B cell (primary cell): ENCODE measurements around the gene NUAK2. TPM values are rescaled to one million over a fixed set of nuclear protein-coding genes. Genes with fewer than 3 reads are reported as not detected.

Experiments used
- ATAC-seq: fragments of 200-7000 bp; cut with Tn5 transposase; one replicate; pipeline ENCODE4 v1.10.0; 2021; ENCODE audit warnings: low read depth, mild to moderate bottlenecking, moderate number of reproducible peaks, moderate library complexity
- CTCF ChIA-PET: fragments of 350-600 bp; sonication (Branson Sonifier 250); formaldehyde crosslinking; loops from one replicate; lab custom pipeline; 2021; ENCODE audit warnings: antibody characterized with exemption, inconsistent platforms; lab: Charles Lee
- POLR2A ChIA-PET: fragments of 350-600 bp; sonication (Branson Sonifier 250); formaldehyde crosslinking; loops from one replicate; lab custom pipeline; 2021; ENCODE audit warnings: antibody characterized with exemption; lab: Charles Lee
- DNase-seq: peaks from one replicate; pipeline ENCODE4 v3.0.0; 2013
- H2AFZ ChIP-seq: 2 replicates; pipeline ENCODE4 v1.6.1; 2012; ENCODE audit warnings: mild to moderate bottlenecking, low read depth, low read length; ENCODE audit not compliant: insufficient read depth, poor library complexity, severe bottlenecking
- H3K27ac ChIP-seq, 2 donors: 1 replicate in 1 of 2; 2 replicates in 1 of 2; pipeline ENCODE4 v1.5.1; 2012 to 2013; ENCODE audit warnings: low read length in 2 of 2, mild to moderate bottlenecking in 2 of 2, moderate library complexity in 1 of 2
- H3K27me3 ChIP-seq, 4 experiments: fragments of 200-600 bp in 1 of 4; sonication (generic) in 1 of 4; replicated peaks in 1 of 4; 1 replicate in 2 of 4; 2 replicates in 2 of 4; pipeline versions ENCODE4 v1.6.1 to v1.7.0; 2013 to 2016; ENCODE audit warnings: low read length in 3 of 4, mild to moderate bottlenecking in 2 of 4, mixed read lengths in 1 of 4, moderate library complexity in 1 of 4; ENCODE audit not compliant: insufficient read depth in 4 of 4, control insufficient read depth in 3 of 4; ENCODE audit errors: control extremely low read depth in 1 of 4
- H3K36me3 ChIP-seq, 2 experiments: replicated peaks in 1 of 2; 1 replicate in 1 of 2; 2 replicates in 1 of 2; pipeline versions ENCODE4 v1.6.1 to v1.7.1; 2013; ENCODE audit warnings: low read length in 1 of 2; ENCODE audit not compliant: insufficient read depth in 2 of 2, control insufficient read depth in 1 of 2; ENCODE audit errors: control extremely low read depth in 1 of 2, extremely low read depth in 1 of 2
- H3K4me1 ChIP-seq, 2 donors: fragments of 200-600 bp in 1 of 2; sonication (generic) in 1 of 2; 1 replicate in 1 of 2; 2 replicates in 1 of 2; pipeline versions ENCODE4 v1.5.1 to v1.6.1; 2013 to 2017; ENCODE audit warnings: low read length in 2 of 2; ENCODE audit not compliant: control insufficient read depth in 2 of 2, insufficient read depth in 2 of 2
- H3K4me2 ChIP-seq: replicated peaks from 2 replicates; pipeline ENCODE3; 2012; ENCODE audit warnings: mild to moderate bottlenecking, low read depth, low read length; ENCODE audit not compliant: poor library complexity, severe bottlenecking
- H3K4me3 ChIP-seq, 5 experiments: fragments of 200-600 bp in 1 of 5; sonication (generic) in 1 of 5; 1 replicate in 3 of 5; 2 replicates in 2 of 5; pipeline versions ENCODE4 v1.5.1 to v1.7.0; 2011 to 2016; ENCODE audit warnings: low read length in 4 of 5, mild to moderate bottlenecking in 4 of 5, low read depth in 2 of 5, control low read depth in 1 of 5, moderate library complexity in 1 of 5; ENCODE audit not compliant: insufficient read depth in 1 of 5; ENCODE audit errors: control extremely low read depth in 1 of 5, extremely low read depth in 1 of 5
- H3K79me2 ChIP-seq: fragments of 200-600 bp; sonication (generic); one replicate; pipeline ENCODE4 v1.6.0; 2016; ENCODE audit warnings: low read length; ENCODE audit not compliant: control insufficient read depth, insufficient read depth
- H3K9ac ChIP-seq: fragments of 200-600 bp; sonication (generic); 2 replicates; pipeline ENCODE4 v1.6.1; 2017; ENCODE audit warnings: mild to moderate bottlenecking, low read length, moderate library complexity
- H3K9me3 ChIP-seq, 3 donors: one replicate each; pipeline versions ENCODE4 v1.6.1 to v1.7.1; 2013; ENCODE audit warnings: low read length in 2 of 3; ENCODE audit not compliant: control insufficient read depth in 2 of 3, insufficient read depth in 1 of 3; ENCODE audit errors: control extremely low read depth in 1 of 3
- H4K20me1 ChIP-seq: 2 replicates; pipeline ENCODE4 v1.6.0; 2012; ENCODE audit warnings: mild to moderate bottlenecking, low read length; ENCODE audit not compliant: insufficient read depth, control insufficient read depth, poor library complexity, severe bottlenecking
- H3K27ac Mint-ChIP-seq: one replicate; pipeline ENCODE4 v1.8.0; 2021; ENCODE audit warnings: mixed read lengths
- H3K27me3 Mint-ChIP-seq: one replicate; pipeline ENCODE4 v1.8.0; 2021; ENCODE audit warnings: mixed read lengths
- H3K4me1 Mint-ChIP-seq: one replicate; pipeline ENCODE4 v1.8.0; 2021; ENCODE audit warnings: mixed read lengths
- H3K4me3 Mint-ChIP-seq: one replicate; pipeline ENCODE4 v1.8.0; 2021; ENCODE audit warnings: mixed read lengths
- H3K9me3 Mint-ChIP-seq: one replicate; pipeline ENCODE4 v1.8.0; 2022; ENCODE audit warnings: mixed read lengths; ENCODE audit not compliant: insufficient read depth
- CTCF ChIP-seq: fragments of 200-600 bp; IDR thresholded peaks from one replicate; pipeline ENCODE4 v1.8.0; 2022; ENCODE audit warnings: antibody characterized with exemption, mild to moderate bottlenecking
- EZH2 ChIP-seq: IDR thresholded peaks from 2 replicates; pipeline ENCODE4 v1.6.1; 2012; ENCODE audit warnings: borderline replicate concordance, low read depth, mild to moderate bottlenecking, moderate library complexity, low read length; ENCODE audit not compliant: insufficient read depth, poor library complexity, severe bottlenecking
- WGBS: methylation state at CpG from one replicate; pipeline ENCODE4 v1.1.5; 2013; ENCODE audit warnings: missing lambda C conversion rate; ENCODE audit not compliant: insufficient coverage; 5-methylcytosine and 5-hydroxymethylcytosine counted together
- intact Hi-C: fragments of 100-400 bp; cut with micrococcal nuclease; formaldehyde crosslinking; loops from one replicate; pipeline ENCODE4 v1.10.0; 2022
- polyA plus RNA-seq: library from polyadenylated mRNA; depleted of rRNA; stranded (reverse); fragments of >200 nt; gene quantifications from 2 replicates; pipeline ENCODE4 v1.2.3, GENCODE V29; 2012
- total RNA-seq, 2 donors: library from RNA; stranded (reverse); fragments of 120-200 nt in 1 of 2; gene quantifications; 1 replicate in 1 of 2; 2 replicates in 1 of 2; pipeline versions ENCODE4 v1.2.3 to v1.2.4, GENCODE V29; 2013 to 2022

Gene NUAK2
- total and polyA plus RNA-seq, 2 donors (not counting 1 experiment from before 2014, with no cell fraction given) = 37.9 to 102 TPM

GRCh38 chr1:205318231-205318991 is 3.1 kb downstream of the NUAK2 start:
- POLR2A ChIA-PET = interaction anchor here (0.9 to 17.1 kb wide), 5 partner anchors 7 to 42 kb away, joined by 3 to 372 read pairs (median 6); no protein-coding TSS in a partner anchor
- Mint-ChIP-seq H3K4me1 (peaks cover 69% of the 10 kb centered on the region), H3K9me3 (no peaks in the 10 kb centered on the region), H3K27me3 (no peaks in the 10 kb centered on the region), H3K4me3 (peak overlapping the region; percentile 97), H3K27ac (peak overlapping the region; percentile 88)
- CTCF ChIA-PET = interaction anchor here (1.2 to 56.6 kb wide), 6 partner anchors 7 to 206 kb away, joined by 3 to 2421 read pairs (median 4); partner anchors contain the start of gene NUAK2
- H3K9me3 ChIP-seq = no peaks in the 10 kb centered on the region
- DNase-seq = no peak
- TF ChIP-seq EZH2 (no peak), CTCF (no peak)
- ATAC-seq = no peak
- H3K4me1 ChIP-seq = peaks cover 62 to 68% of the 10 kb centered on the region in 2 donors
- peak overlapping the region in 1 of 2 donors; percentile 98 for H3K27ac ChIP-seq
- H4K20me1 ChIP-seq = peaks cover 81% of the 10 kb centered on the region
- no peaks in the 10 kb centered on the region for H3K27me3 ChIP-seq
- peaks cover 0 to 34% of the 10 kb centered on the region in 2 experiments for H3K36me3 ChIP-seq
- H2AFZ ChIP-seq = no peak overlapping the region
- H3K79me2 ChIP-seq = peaks cover 99% of the 10 kb centered on the region
- intact Hi-C loops = loop anchor here (10.0 kb wide), 1 partner anchor 316 kb away; the partner anchor contains the start of gene ELK4
- peak overlapping the region; percentile 65 to 98 (median 96) for H3K4me3 ChIP-seq
- WGBS = 43% methylated on average over 3 of the region's 6 CpGs
- peak overlapping the region; percentile 96 for H3K4me2 ChIP-seq
- peak overlapping the region; percentile 85 for H3K9ac ChIP-seq
